ENCODE data around the gene BCOR. TPM values are rescaled to one million over a fixed set of nuclear protein-coding genes. Genes with fewer than 3 reads are reported as not detected.

BCOR gene
- total and polyA plus RNA-seq, 2 of the 8 experiments (the other 6 are each of a cell fraction or from before 2014, with no cell fraction given) = 25.0 to 50.8 TPM

DNA sequence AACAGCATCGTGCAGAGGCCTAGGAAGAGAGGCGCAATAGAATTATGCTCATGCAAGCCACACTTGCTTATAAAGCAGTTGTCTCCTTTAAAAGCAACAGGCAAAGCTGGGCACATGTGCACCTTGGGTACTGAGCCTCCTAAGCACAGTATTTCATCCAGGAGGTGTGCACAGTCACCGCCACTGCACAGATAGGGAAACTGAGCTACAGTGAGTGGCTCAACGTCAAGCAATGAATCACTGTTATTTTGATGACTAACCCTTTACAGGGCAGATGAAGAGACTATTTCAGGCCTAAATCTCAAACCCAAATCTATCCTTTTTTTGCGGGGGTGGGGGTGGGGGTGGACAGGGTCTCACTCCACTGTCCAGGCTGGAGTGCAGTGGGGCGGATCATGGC lies 42.3 kb downstream of the BCOR start (continued):
- TF ChIP-seq CTCF (IDR thresholded peaks at IDR 0.05; ENCODE audit: control extremely low read depth in 1 of 3, insufficient read depth in 1 of 3, low read depth in 1 of 3, low read length in 3 of 3) (no peak), GABPA (IDR thresholded peaks at IDR 0.05; ENCODE audit: borderline replicate concordance, insufficient read depth, low read length) (no peak), MAX (IDR thresholded peaks at IDR 0.05) (no peak), TAF7 (optimal IDR thresholded peaks at IDR 0.05; ENCODE audit: borderline replicate concordance, low read depth, low read length) (no peak), JUND (IDR thresholded peaks at IDR 0.05; ENCODE audit: low read length) (no peak), E2F6 (IDR thresholded peaks at IDR 0.05) (no peak), RNF2 (IDR thresholded peaks at IDR 0.05; ENCODE audit: borderline replicate concordance, low read depth, low read length, missing control alignments, poor library complexity, severe bottlenecking) (no peak)

All from H1 (cell line).